ENCODE data around the gene TDP1. TPM values are rescaled to one million over a fixed set of nuclear protein-coding genes. Genes with fewer than 3 reads are reported as not detected.

Gene TDP1
- total and polyA plus RNA-seq, 2 of the 13 experiments (the other 11 are each of a cell fraction or from before 2014, with no cell fraction given), result 16.4 to 31.2 TPM

GRCh38 chr14:89955745-89956660 lies at the start of gene TDP1 (continued):
- TF ChIP-seq HNF4G (IDR thresholded peaks at IDR 0.05; ENCODE audit: borderline replicate concordance, low read depth, low read length) (peak; percentile 11; the same call in 1 of the 2 replicates), HNF4G (CRISPR knock-in tag; IDR thresholded peaks at IDR 0.05; ENCODE audit: borderline replicate concordance, low read depth) (0 out of 2 replicates have a peak, but pooled peaks have one; percentile 59), ARID2 (CRISPR knock-in tag; IDR thresholded peaks at IDR 0.05; ENCODE audit: borderline replicate concordance) (no peak), AGO1 (IDR thresholded peaks at IDR 0.05; ENCODE audit: low read depth, low read length, poor library complexity, severe bottlenecking) (no peak), ZNF235 (CRISPR knock-in tag; IDR thresholded peaks at IDR 0.05; ENCODE audit: borderline replicate concordance) (no peak; the same call in none of the 2 replicates), WIZ (CRISPR knock-in tag; IDR thresholded peaks at IDR 0.05) (peak; percentile 60; the same call in 1 of the 2 replicates), ZNF3 (CRISPR knock-in tag; IDR thresholded peaks at IDR 0.05) (no peak), ZBTB2 (CRISPR knock-in tag; IDR thresholded peaks at IDR 0.05; ENCODE audit: low read depth) (peak; percentile 59; the same call in 1 of the 2 replicates), POLR2G (IDR thresholded peaks at IDR 0.05; ENCODE audit: low read depth, low read length) (peak; percentile 95), ZFP90 (CRISPR knock-in tag; IDR thresholded peaks at IDR 0.05; ENCODE audit: borderline replicate concordance) (peak; percentile 62; the same call in 1 of the 2 replicates), ZNF143 (CRISPR knock-in tag; IDR thresholded peaks at IDR 0.05) (0 out of 2 replicates have a peak, but pooled peaks have one; percentile 26), TBP (CRISPR knock-in tag; IDR thresholded peaks at IDR 0.05) (no peak), ZFP1 (CRISPR knock-in tag; IDR thresholded peaks at IDR 0.05) (no peak), ATF7 (IDR thresholded peaks at IDR 0.05) (no peak), ATF7 (CRISPR knock-in tag; IDR thresholded peaks at IDR 0.05) (no peak), ATF2 (CRISPR knock-in tag; IDR thresholded peaks at IDR 0.05) (peak; percentile 53; the same call in 1 of the 2 replicates), TBX2 (CRISPR knock-in tag; IDR thresholded peaks at IDR 0.05; ENCODE audit: borderline replicate concordance) (peak; percentile 70), HES4 (CRISPR knock-in tag; IDR thresholded peaks at IDR 0.05; ENCODE audit: borderline replicate concordance) (0 out of 2 replicates have a peak, but pooled peaks have one; percentile 59), REXO4 (CRISPR knock-in tag; IDR thresholded peaks at IDR 0.05; ENCODE audit: borderline replicate concordance) (no peak), HCFC1 (IDR thresholded peaks at IDR 0.05; ENCODE audit: low read depth, low read length) (peak; percentile 18; the same call in 1 of the 2 replicates), ZNF121 (CRISPR knock-in tag; IDR thresholded peaks at IDR 0.05) (peak; percentile 32; the same call in 1 of the 2 replicates), ATAD3A (CRISPR knock-in tag; IDR thresholded peaks at IDR 0.05) (no peak), ZNF331 (CRISPR knock-in tag; IDR thresholded peaks at IDR 0.05) (peak; percentile 80)
- TF ChIP-seq, protein P1, sequence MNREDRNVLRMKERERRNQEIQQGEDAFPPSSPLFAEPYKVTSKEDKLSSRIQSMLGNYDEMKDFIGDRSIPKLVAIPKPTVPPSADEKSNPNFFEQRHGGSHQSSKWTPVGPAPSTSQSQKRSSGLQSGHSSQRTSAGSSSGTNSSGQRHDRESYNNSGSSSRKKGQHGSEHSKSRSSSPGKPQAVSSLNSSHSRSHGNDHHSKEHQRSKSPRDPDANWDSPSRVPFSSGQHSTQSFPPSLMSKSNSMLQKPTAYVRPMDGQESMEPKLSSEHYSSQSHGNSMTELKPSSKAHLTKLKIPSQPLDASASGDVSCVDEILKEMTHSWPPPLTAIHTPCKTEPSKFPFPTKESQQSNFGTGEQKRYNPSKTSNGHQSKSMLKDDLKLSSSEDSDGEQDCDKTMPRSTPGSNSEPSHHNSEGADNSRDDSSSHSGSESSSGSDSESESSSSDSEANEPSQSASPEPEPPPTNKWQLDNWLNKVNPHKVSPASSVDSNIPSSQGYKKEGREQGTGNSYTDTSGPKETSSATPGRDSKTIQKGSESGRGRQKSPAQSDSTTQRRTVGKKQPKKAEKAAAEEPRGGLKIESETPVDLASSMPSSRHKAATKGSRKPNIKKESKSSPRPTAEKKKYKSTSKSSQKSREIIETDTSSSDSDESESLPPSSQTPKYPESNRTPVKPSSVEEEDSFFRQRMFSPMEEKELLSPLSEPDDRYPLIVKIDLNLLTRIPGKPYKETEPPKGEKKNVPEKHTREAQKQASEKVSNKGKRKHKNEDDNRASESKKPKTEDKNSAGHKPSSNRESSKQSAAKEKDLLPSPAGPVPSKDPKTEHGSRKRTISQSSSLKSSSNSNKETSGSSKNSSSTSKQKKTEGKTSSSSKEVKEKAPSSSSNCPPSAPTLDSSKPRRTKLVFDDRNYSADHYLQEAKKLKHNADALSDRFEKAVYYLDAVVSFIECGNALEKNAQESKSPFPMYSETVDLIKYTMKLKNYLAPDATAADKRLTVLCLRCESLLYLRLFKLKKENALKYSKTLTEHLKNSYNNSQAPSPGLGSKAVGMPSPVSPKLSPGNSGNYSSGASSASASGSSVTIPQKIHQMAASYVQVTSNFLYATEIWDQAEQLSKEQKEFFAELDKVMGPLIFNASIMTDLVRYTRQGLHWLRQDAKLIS (CRISPR knock-in tag; IDR thresholded peaks at IDR 0.05), result no peak

Data from HepG2 (cell line).